Measurements from ENCODE around the gene C11orf68.

The C11orf68 gene

GRCh38 chr11:65944191-65944590 is 25.3 kb upstream of the C11orf68 start:
- DNase-seq: no peak

GRCh38 chr11:65942531-65942930 is 23.7 kb upstream of the C11orf68 start:
- no peak for DNase-seq

GRCh38 chr11:65941720-65942310 is 23.0 kb upstream of the C11orf68 start:
- no peak for DNase-seq

- no peak for DNase-seq
These were observed 18.9 kb upstream of the C11orf68 start for GRCh38 chr11:65937766-65938165.

- DNase-seq: no peak
These were observed 15.2 kb upstream of the C11orf68 start for GRCh38 chr11:65934014-65934413.

GRCh38 chr11:65932558-65932919 is 13.7 kb upstream of the C11orf68 start:
- no peak for DNase-seq

- no peak for DNase-seq
These were observed 13.1 kb upstream of the C11orf68 start for GRCh38 chr11:65931773-65932557.

- DNase-seq: no peak
These were observed 9.8 kb upstream of the C11orf68 start for GRCh38 chr11:65928667-65929066.

- no peak for DNase-seq
These were observed 9.1 kb upstream of the C11orf68 start for GRCh38 chr11:65927904-65928397.

GRCh38 chr11:65925397-65925796 is 6.5 kb upstream of the C11orf68 start:
- DNase-seq: no peak

GRCh38 chr11:65922565-65922964 is 3.7 kb upstream of the C11orf68 start:
- DNase-seq: no peak

GRCh38 chr11:65921876-65922275 is 3.0 kb upstream of the C11orf68 start:
- no peak for DNase-seq

GRCh38 chr11:65921033-65921555 is 2.2 kb upstream of the C11orf68 start:
- DNase-seq: no peak

- no peak for DNase-seq
These were observed 1.5 kb upstream of the C11orf68 start for GRCh38 chr11:65920372-65920802.

GRCh38 chr11:65919573-65920371 is 910 bp upstream of the C11orf68 start:
- no peak for DNase-seq

GRCh38 chr11:65919141-65919572 is 295 bp upstream of the C11orf68 start, which contains the start of gene DRAP1:
DRAP1 (plus strand) TSS chr11:65919426; CDS start chr11:65919502, 76 bp downstream.
- peak; percentile 98 for DNase-seq

GRCh38 chr11:65917434-65918210 is 1.2 kb downstream of the C11orf68 start:
- DNase-seq: no peak

GRCh38 chr11:65917077-65917433 is 1.8 kb downstream of the C11orf68 start:
- no peak for DNase-seq

- no peak for DNase-seq
These were observed 2.5 kb downstream of the C11orf68 start for GRCh38 chr11:65916391-65916790.

- DNase-seq: peak; percentile 97
These were observed 3.0 kb downstream of the C11orf68 start for GRCh38 chr11:65915821-65916251.

GRCh38 chr11:65915101-65915820 is 3.6 kb downstream of the C11orf68 start:
- DNase-seq: no peak

- DNase-seq: peak; percentile 68
These were observed 6.0 kb downstream of the C11orf68 start for GRCh38 chr11:65912845-65913244.
